Measurements from ENCODE around the gene AGAP1.

The AGAP1 gene

DNA sequence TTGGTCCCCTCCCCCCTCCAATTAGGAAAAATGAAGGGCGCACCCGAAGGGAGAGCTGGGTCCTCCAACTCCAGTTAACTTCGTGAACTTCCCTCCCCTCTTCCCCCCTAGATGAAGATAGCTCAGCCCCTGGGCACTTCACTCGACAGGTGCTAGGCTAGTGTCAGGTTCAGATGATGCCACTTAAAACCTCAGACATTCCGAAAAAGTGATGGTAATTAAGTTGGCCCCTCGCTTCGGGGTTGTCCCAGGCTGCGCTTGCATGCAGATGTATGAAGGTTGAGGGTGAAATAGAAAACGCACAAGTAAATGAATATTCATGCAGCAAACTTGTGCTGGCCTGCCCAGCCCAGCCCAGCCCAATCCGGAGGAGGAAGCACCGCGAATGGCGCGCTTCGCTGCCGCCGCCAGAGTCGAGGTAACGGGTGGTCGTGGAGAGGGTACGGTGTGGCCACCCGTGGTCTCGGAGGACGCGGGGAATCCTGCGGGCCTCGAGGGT lies 677.4 kb downstream of the AGAP1 start:
- no peak for DNase-seq (ENCODE audit: low spot score)

DNA sequence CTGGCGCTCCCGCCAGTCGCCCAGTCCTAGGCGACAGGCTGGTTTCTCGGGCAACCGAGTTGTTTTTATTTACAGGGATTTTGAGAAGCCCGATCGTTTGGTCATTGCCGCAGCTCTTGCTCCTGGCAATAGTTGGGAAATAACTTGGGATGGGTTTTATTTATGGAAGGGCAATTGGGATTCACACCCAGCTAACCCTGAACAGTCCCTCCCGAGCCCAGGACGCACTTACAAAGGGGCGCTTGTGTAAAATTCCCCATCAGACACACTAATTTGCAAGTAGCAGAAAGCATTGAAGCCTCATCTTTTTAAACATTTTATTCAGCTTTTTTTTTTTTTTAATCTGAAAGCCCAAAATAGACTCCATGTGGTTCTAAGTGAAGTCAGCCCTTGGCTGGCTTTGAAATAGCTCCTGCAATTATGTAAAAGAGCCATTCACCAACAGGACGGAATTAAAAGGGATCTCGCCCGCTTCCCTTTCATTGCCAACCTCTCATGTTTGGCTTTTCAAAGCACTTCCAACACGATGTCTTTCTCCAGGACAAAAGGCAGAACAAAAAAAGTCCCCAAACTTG lies 677.9 kb downstream of the AGAP1 start:
- DNase-seq (ENCODE audit: low spot score), result no peak

DNA sequence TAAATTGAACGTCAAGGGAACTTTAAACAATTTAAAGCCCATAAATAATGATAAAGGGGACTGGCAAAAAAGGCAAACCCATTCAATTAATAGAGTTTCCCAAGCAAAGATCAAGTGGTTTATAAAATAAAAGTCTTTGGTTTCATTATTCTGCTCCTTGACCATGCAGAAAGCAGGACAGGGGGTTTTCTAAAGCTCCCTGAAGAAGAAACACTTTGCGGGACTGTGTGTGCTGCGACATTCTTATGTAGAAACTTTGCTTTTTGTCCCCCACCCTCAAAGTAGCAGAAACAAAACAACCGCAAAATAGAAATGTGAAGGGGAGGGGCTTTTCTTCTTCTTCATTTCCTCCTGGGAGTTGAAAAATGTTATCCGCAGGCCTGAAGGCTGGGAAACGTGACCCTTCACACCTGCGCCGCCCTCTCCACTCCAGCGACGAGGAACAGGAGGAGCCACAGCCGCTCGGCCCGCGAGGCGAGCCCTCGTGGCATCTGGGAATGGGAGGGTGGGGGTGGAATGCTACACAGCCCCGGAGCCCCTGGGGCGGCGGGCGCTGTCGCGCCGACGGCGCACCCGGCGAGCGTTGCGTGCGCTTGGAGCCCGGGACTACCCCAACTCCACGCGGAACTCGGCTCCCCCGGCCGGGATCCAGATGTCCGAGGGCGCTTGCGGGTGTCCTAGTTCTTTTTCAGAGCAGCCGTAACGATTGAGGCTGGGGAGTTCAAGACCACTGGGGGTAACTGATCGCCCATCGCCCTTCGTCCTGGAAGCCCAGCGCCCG lies 678.6 kb downstream of the AGAP1 start:
- DNase-seq (ENCODE audit: low spot score), result no peak

DNA sequence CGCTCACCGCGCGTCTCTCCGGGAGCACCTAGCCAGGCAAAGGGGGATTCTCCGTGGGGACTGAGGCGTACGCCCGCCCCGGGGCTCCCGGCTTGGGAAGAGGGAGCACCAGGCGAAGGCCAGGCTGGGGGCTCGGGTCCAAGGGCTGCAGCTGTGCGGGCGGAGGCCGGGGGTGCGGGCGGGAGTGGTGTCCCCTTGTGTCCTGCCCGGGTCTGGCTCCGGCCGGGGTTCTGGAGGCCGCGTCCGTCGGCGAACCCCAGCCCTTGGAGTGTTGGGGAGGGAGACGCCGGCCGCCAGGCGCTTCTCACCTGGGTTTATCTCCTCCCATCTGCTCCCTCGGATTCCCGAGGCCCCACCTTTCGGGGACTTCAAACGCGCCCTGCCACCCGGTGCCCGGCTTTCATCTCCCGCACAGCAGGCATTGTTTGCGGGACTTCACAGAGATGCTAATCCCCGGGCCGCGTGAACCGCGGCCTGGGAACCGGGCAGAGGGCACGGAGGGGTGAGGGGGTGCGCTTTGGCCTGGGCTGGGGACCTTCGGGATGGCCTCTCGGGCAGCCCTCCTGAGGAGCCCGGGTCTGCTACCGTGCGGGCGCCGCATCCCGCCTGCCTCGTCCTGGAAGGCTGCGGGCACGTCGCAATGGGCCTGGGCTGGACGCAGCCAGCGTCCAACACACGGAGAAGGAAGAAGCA lies 679.3 kb downstream of the AGAP1 start:
- no peak for DNase-seq (ENCODE audit: low spot score)

DNA sequence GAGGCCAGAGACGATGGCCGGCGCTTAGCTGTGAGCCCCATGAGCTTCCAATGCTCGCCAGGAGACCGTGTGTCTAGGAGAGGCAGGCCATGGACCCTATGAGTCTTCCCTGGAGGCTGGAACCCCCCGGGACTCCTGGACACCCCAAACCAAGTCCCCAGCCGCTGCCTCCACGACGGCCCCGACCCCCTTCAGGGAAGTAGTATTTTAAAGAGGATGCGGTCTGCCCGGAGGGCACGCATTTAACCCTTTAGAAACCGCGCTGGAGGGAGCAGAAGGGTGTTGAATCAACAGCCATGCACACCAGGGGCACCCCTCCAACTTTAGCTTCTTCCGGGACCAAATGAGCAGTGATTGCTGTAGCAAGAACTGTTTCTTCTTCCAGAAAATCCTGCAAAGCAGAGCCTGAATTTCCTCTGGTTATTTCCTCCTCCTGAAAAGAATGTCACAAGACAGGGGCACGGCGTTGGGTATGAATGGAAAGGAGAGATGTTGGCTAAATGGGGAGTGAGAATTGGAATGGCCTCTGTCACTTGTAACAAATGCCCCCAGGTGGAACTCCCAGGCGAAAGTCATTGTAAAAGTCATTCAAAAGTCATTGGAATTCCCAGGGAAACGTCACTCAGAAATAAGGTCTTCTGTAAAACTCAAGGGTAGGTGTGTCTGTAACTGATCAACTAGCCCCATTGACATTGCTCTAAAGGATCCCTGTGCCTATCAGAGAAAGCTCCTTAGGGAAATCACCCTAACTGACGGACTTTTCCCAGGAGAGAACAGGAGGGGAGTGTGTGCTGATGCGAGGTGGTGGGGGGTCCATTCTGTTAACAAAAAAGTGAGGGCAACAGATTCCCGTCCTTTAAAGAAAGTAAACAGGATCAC lies 680.1 kb downstream of the AGAP1 start:
- DNase-seq (ENCODE audit: low spot score), result no peak

DNA sequence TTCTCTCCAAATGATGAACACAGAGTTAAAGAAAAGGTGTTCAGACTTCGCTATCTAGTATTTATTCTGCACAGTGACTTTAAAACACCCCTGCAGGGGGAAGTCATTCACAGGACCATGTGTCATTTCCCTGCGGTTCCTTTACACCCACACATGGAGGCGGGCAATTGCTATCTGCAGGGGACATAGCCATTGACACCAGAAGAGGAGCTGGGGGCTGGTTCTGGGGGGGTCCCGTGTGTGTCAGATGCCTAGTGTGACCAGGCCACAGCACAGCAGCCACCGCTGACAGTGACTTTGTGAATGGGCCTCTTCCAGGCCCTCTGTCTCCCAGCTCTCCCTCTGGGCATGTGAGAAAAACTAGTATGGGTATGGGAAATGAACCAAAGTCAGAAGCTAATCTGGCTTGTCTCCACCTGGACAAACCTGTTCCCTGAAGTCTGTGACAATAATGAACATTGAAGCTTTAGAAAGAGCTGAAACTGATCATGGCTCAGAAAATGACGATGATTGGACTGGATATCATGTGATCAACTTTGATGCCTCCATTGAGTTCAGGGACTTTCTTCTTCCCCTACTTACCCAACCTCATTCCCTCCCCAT lies 681.8 kb downstream of the AGAP1 start:
- DNase-seq (ENCODE audit: low spot score), result no peak

DNA sequence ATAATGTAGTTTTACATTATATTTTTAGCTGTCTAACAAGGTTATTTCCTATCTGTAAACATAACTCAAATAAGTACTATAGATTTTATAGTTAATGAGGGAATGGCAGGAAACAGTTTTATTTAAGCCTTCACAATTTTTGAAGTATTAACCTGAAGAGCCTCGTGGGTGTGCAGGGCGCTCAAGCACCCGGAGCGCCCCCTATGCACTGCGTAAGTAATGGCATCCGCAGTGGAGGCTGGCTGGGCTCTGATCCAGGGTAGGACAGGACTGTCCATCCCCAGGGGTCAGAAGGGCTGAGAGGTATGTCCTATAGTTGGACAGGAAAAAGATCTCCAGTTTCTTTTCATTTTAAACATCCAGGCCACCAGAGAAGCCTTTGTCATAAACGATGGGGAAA lies 682.6 kb downstream of the AGAP1 start:
- DNase-seq (ENCODE audit: low spot score), result no peak

DNA sequence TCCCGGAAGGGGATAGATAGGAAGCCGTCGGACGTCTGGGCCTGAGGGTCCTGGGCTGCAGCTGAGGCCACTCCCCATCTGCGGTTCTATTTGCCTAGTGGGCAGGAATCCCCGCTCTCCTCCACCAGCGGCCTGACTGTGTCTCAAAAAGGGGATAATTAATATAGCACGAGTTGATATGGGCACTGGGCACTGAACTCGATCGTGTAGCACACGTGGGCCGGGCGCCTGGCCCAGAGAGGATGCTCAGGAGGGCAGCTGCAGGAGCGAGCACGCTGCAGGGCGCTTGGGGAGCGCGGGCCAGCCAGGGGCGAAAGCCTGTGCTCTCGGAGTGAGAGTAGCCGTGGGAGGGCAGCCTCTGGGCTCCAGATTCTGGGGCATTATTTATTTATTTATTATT lies 683.1 kb downstream of the AGAP1 start:
- no peak for DNase-seq (ENCODE audit: low spot score)

DNA sequence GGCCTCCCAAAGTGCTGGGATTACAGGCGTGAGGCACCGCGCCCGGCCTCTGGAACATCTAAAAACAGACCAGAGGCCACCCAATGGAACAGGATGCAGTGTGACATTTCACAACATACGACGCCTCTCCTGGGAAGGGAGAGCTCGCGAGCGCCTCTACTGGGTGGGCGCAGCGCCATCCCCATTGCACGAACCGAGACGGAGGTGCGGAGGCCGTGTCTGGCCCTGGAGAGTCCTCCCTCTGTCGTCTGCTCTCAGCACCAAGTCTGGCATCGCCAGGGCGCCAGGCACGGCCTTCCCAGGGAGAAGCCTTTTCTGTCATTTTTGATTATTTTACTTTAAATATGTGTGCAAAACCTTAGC lies 683.7 kb downstream of the AGAP1 start:
- peak; percentile 76 for DNase-seq (ENCODE audit: low spot score)

DNA sequence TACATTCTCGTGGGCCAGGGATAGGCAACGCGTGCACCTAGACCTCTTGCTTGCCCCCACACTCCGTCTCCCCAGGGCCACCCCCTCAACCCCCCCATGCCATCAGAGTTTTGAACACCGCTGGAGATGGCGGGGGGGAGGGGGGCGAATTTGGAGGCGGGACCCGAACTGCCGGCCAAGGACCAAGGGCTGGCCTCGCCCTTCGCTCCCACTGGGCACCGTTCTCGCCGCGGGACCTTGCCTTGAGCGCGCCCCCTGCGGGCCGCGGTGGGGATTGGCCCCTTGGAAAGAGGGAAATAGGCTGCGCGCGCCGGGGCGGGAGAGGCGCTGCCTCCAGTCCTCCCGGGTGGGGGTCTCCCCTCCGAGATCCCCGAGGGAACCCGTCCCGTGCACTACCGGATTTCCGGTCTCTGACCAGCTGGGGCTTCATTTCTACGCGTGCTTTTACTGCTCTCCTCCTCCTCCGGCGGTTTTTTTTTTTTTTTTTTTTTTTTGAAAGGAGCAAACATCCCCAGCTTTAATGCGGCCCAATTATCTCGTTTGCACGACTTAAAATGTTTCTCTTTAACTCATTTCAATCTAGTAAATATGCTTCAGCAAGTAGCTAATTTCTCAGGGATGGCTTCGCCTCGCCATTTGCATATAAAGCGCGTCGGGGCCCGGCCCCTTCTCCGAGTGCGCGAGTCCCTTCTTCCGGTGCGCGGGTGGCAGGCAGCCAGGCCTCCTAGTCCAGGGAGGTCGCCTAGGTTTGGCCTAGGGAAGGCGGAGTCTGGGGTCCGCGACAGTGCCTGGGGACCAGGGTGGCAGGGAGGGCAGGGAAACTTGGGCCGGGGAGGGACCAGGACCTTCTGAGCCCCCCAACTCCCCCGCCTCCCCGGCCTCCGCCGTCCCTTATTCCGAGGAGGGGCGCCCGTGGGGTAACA lies 684.4 kb downstream of the AGAP1 start:
- DNase-seq (ENCODE audit: low spot score), result peak; percentile 75

DNA sequence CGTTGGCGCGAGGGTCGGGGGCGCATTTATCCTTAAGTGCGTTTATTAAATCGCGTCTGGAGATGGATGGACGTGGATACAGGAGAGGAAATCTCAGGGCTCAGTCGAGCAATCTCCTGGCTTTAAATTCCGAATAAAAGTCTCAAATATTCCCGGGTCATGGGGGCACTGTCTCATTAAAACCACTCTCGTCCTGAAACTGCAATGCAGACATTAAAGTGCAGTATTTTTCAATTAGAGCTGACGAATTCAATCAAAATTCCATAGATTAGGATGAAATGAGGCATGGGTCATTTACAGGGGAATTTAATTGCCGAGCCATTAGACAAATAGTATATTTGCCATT lies 685.0 kb downstream of the AGAP1 start:
- no peak for DNase-seq (ENCODE audit: low spot score)

DNA sequence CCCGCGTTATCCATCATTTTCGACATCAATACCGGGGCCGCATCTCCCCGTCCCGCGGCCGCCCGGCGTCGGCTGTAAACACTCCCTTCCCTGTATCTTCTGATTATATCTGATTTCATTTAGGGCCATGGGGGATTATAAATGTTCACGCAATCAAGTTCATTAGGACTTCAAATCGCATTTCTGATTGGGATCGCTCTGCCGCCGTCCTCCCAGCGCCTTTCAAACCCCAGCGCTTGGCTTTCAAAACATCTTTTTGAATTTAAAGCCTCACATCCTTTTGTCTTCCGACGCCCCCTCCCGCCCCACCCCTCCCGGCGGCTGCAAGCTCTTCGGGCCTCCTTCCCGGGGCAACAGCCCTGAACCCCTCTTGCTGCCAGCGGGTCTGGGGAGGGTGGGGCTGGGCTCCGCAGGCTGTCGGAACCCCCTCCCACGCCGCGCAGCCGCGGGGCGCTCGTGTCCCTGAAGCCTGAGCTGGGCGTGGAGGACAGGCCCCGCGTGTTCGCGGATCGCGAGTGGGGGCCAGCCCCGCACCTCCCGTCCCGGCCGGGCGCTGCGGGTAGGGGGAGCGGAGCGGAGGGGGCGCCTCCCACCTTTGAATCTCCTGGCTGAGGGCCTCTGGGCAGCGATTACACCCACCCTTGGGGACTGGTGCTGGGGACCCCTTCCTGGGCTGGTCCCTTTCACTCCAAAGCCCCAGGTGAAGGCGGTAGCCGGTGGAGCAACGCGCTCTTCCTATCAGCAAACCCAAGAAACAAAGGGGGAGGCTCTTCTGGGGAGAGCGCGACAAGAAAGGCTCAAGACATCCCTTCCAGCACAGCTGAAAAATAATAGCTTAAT lies 685.6 kb downstream of the AGAP1 start:
- no peak for DNase-seq (ENCODE audit: low spot score)

DNA sequence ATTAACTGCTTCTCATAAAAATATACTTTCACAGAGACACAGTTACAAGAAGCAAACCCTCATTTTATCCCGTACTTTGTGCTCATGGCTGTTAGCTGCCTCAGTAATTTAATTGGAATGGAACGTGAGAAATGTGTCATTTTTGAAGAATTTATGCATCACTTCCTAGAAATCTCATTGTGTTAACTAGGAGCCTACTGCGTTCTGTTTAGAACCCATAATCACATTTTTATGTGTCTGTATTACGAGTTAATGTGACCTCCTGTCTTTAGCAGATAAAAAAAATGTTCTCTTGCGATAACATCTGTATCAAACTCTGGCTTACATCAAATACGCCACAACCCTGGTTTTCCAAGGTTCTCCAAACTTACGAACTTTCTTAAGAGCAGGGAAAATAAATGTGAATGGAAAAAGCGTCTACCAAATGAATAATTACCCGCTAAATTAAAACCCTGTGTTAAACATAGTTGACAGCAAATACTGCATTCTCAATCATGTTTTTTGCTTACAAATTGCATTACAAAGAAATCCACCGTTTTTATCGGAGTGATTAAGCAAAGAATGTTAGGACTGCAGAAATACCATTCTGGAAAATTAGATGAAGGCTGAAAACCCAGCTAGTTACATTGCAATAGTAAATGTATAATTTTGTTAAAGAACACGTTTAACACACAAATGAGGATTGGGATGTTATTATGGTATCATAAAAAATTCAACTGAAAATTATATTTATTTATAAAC lies 686.4 kb downstream of the AGAP1 start:
- peak; percentile 90 for DNase-seq (ENCODE audit: low spot score)

DNA sequence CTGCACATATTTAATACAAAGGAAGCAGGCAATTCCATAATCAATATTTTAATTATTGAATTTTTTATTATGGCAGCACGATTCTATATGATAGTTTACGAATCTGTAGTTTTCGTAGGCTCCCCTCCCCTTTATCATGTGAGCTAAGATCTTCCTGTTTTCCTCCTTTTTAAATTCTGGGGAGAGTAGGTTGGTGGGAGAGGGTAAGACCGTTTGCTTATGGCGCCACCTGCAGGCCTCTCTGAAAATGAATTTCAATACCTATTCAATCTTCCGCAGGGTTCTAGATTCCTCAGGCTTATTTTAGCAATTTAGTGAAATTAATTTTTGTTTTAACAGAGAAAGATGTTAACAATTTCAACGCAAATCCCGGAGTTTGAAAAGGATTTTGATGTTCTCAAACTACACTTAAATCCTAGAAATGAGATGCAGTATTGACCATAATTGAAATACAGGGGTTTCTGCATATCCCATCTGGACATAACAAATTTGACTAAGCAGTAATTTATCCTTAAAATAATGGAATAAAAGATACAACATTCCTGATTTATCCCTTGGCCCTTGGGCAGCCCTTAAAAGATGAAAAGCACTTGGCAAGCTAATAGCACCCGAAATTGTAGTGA lies 687.1 kb downstream of the AGAP1 start:
- peak; percentile 86 for DNase-seq (ENCODE audit: low spot score)
